ENCODE results near the gene FIZ1. TPM values are rescaled to one million over a fixed set of nuclear protein-coding genes. Genes with fewer than 3 reads are reported as not detected.
A peak's percentile ranks its signal among the peaks of the same experiment; 100 is the strongest.

Gene FIZ1
- total and polyA plus RNA-seq, 2 experiments from 2014 or later: 12.8 to 18.7 TPM

DNA sequence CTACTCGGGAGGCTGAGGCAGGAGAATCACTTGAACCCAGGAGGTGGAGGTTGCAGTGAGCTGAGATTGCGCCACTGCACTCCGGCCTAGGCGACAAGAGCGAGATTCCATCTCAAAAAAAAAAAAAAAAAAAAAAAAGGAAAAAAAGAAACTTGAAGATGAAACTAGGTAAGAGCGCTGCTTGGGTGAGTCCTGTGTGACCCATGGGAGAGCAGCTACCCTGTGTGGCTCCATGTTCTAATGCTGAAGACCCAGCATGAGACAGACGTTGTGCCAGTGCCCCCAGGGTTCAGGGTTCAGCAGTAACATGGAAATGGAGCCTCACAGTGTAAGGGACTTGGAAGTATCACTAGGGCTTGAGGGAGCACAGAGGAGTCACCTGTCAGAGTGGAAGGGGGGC, 19.1 kb upstream of the FIZ1 start:
- TF ChIP-seq, protein P1, sequence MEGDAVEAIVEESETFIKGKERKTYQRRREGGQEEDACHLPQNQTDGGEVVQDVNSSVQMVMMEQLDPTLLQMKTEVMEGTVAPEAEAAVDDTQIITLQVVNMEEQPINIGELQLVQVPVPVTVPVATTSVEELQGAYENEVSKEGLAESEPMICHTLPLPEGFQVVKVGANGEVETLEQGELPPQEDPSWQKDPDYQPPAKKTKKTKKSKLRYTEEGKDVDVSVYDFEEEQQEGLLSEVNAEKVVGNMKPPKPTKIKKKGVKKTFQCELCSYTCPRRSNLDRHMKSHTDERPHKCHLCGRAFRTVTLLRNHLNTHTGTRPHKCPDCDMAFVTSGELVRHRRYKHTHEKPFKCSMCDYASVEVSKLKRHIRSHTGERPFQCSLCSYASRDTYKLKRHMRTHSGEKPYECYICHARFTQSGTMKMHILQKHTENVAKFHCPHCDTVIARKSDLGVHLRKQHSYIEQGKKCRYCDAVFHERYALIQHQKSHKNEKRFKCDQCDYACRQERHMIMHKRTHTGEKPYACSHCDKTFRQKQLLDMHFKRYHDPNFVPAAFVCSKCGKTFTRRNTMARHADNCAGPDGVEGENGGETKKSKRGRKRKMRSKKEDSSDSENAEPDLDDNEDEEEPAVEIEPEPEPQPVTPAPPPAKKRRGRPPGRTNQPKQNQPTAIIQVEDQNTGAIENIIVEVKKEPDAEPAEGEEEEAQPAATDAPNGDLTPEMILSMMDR (IDR thresholded peaks at IDR 0.05; ENCODE audit: low read depth, low read length): no peak
- Histone ChIP-seq H3K9me3 (ENCODE audit: low read depth) (no peaks in the 10 kb centered on the region), H3K4me1 (ENCODE audit: low read depth) (peaks cover 1% of the 10 kb centered on the region), H3K27me3 (no peaks in the 10 kb centered on the region), H3K27ac (no peak overlapping the region), H3K36me3 (peaks cover 22% of the 10 kb centered on the region), H3K4me3 (no peak overlapping the region)
- no peak for DNase-seq (ENCODE audit: low read depth in 1 of 2, low spot score in 1 of 2)

DNA sequence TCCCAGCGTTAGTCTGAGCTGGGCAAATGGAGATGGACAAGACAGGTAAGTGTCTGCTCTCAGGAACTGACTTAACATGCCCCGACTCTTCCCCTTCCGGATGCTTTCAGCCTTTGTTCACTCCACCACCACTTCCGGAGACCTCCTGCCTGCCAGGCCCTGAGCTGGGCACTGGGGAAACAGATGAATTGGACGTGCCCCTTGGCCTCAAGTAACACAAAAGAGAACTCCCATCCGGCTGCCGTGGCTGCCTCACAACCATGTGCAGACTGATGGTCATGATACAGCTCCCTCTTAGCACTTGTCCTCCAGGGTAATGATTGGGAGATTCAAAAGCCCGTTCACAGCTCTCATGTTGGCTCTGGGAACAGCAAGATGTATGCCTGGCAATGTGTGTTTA, 18.1 kb upstream of the FIZ1 start:
- Histone ChIP-seq H3K4me1 (ENCODE audit: low read depth) (no peaks in the 10 kb centered on the region), H3K4me3 (no peak overlapping the region), H3K9me3 (ENCODE audit: low read depth) (no peaks in the 10 kb centered on the region), H3K27me3 (no peaks in the 10 kb centered on the region), H3K27ac (peak overlapping the region; percentile 25), H3K36me3 (peaks cover 22% of the 10 kb centered on the region)
- TF ChIP-seq, protein P1 (IDR thresholded peaks at IDR 0.05; ENCODE audit: low read depth, low read length): no peak
- DNase-seq (ENCODE audit: low read depth in 1 of 2, low spot score in 1 of 2): no peak

DNA sequence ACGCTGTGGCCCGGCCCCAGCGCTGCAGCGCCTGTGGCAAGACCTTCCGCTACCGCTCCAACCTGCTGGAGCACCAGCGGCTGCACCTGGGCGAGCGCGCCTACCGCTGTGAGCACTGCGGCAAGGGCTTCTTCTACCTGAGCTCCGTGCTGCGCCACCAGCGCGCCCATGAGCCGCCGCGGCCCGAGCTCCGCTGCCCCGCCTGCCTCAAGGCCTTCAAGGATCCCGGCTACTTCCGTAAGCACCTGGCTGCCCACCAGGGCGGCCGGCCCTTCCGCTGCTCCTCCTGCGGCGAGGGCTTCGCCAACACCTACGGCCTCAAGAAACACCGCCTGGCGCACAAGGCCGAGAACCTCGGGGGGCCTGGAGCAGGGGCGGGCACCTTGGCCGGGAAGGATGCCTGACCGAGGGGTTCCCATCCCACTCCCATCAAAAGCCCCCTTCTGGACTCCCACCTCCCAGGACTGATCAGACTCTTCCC, 17.1 kb upstream of the FIZ1 start:
- Histone ChIP-seq H3K27me3 (no peaks in the 10 kb centered on the region), H3K4me1 (ENCODE audit: low read depth) (peaks cover 4% of the 10 kb centered on the region), H3K36me3 (peaks cover 19% of the 10 kb centered on the region), H3K9me3 (ENCODE audit: low read depth) (no peaks in the 10 kb centered on the region), H3K27ac (no peak overlapping the region), H3K4me3 (no peak overlapping the region)
- no peak for DNase-seq (ENCODE audit: low read depth in 1 of 2, low spot score in 1 of 2)
- TF ChIP-seq, protein P1 (IDR thresholded peaks at IDR 0.05; ENCODE audit: low read depth, low read length): no peak

DNA sequence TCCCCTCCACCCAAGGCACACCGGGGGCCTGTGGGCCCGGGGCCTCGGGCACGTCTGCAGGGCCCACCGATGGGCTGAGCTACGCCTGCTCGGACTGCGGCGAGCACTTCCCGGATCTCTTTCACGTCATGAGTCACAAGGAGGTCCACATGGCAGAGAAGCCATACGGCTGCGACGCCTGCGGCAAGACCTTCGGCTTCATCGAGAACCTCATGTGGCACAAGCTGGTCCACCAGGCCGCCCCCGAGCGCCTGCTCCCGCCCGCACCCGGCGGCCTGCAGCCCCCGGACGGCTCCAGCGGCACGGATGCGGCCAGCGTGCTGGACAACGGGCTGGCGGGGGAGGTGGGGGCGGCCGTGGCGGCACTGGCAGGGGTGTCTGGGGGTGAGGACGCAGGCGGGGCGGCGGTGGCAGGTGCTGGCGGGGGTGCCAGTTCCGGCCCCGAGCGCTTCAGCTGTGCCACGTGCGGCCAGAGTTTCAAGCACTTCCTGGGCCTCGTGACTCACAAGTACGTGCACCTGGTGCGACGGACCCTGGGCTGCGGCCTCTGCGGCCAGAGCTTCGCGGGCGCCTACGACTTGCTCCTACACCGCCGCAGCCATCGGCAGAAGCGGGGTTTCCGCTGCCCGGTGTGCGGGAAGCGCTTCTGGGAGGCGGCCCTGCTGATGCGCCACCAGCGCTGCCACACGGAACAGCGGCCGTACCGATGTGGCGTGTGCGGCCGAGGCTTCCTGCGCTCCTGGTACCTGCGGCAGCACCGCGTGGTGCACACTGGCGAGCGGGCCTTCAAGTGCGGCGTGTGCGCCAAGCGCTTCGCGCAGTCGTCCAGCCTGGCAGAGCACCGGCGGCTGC, 16.5 kb upstream of the FIZ1 start:
- no peak overlapping the region for H3K4me3 ChIP-seq
- DNase-seq (ENCODE audit: low read depth in 1 of 2, low spot score in 1 of 2): no peak
- H3K27ac ChIP-seq: no peak overlapping the region
- no peaks in the 10 kb centered on the region for H3K9me3 ChIP-seq (ENCODE audit: low read depth)
- TF ChIP-seq, protein P1 (IDR thresholded peaks at IDR 0.05; ENCODE audit: low read depth, low read length): no peak
- no peaks in the 10 kb centered on the region for H3K27me3 ChIP-seq
- H3K36me3 ChIP-seq: peaks cover 19% of the 10 kb centered on the region
- peaks cover 10% of the 10 kb centered on the region for H3K4me1 ChIP-seq (ENCODE audit: low read depth)

DNA sequence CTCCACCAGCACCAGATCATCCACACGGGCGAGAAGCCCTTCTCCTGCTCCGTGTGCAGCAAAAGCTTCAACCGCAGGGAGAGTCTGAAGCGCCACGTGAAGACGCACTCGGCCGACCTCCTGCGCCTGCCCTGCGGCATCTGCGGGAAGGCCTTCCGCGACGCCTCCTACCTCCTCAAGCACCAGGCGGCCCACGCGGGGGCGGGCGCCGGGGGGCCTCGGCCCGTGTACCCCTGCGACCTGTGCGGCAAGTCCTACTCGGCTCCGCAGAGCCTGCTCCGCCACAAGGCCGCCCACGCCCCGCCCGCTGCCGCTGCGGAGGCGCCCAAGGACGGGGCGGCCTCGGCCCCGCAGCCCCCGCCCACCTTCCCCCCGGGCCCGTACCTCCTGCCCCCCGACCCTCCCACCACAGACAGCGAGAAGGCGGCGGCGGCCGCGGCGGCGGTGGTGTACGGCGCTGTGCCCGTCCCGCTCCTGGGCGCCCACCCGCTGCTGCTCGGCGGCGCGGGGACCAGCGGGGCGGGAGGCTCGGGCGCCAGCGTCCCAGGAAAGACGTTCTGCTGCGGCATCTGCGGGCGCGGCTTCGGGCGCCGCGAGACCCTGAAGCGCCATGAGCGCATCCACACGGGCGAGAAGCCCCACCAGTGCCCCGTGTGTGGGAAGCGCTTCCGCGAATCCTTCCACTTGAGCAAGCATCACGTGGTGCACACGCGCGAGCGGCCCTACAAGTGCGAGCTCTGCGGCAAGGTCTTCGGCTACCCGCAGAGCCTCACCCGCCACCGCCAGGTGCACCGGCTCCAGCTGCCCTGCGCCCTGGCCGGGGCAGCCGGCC, 15.6 kb upstream of the FIZ1 start:
- H3K27me3 ChIP-seq: no peaks in the 10 kb centered on the region
- TF ChIP-seq, protein P1 (IDR thresholded peaks at IDR 0.05; ENCODE audit: low read depth, low read length): no peak
- no peak overlapping the region for H3K4me3 ChIP-seq

More for the DNA sequence above, 15.6 kb upstream of the FIZ1 start:
- Histone ChIP-seq H3K9me3 (ENCODE audit: low read depth) (no peaks in the 10 kb centered on the region), H3K4me1 (ENCODE audit: low read depth) (peaks cover 10% of the 10 kb centered on the region), H3K27ac (no peak overlapping the region), H3K36me3 (peaks cover 19% of the 10 kb centered on the region)
- DNase-seq (ENCODE audit: low read depth in 1 of 2, low spot score in 1 of 2): no peak
